Upper lobe of left lung (tissue), 6 donors: ENCODE measurements around the gene TBC1D4. TPM values are rescaled to one million over a fixed set of nuclear protein-coding genes. Genes with fewer than 3 reads are reported as not detected.

Experiments used
- ATAC-seq, 2 donors: fragments of 200-7000 bp; cut with Tn5 transposase; one replicate each; pipeline ENCODE4 v1.9.1; 2022; ENCODE audit warnings: mild to moderate bottlenecking in 2 of 2, moderate library complexity in 2 of 2; ENCODE audit not compliant: low FRiP score in 2 of 2
- DNase-seq, 2 donors: peaks; one replicate each; pipeline ENCODE4 v3.0.0-alpha.2; 2019 to 2020
- H3K27ac ChIP-seq, 4 donors: fragments of 200-600 bp; sonication (generic); one replicate each; pipeline ENCODE4 v1.5.1; 2016 to 2019
- H3K27me3 ChIP-seq, 4 donors: fragments of 200-600 bp; sonication (generic); one replicate each; pipeline ENCODE4 v1.5.1; 2017 to 2019
- H3K36me3 ChIP-seq, 4 donors: fragments of 200-600 bp; sonication (generic); one replicate each; pipeline ENCODE4 v1.5.1; 2016 to 2019
- H3K4me1 ChIP-seq, 4 donors: fragments of 200-600 bp; sonication (generic); one replicate each; pipeline ENCODE4 v1.5.1; 2018 to 2019
- H3K4me3 ChIP-seq, 4 donors: fragments of 200-600 bp; sonication (generic); one replicate each; pipeline ENCODE4 v1.5.1; 2017 to 2019; ENCODE audit warnings: mild to moderate bottlenecking in 2 of 4, moderate library complexity in 1 of 4
- H3K9me3 ChIP-seq, 4 donors: fragments of 200-600 bp; sonication (generic); one replicate each; pipeline ENCODE4 v1.5.1; 2018 to 2019
- CTCF ChIP-seq, 6 experiments: fragments of 450-650 bp in 4 of 6; fragments of 200-600 bp in 2 of 6; sonication (generic) in 2 of 6; IDR thresholded peaks; one replicate each; pipeline ENCODE4 v1.5.1; 2016 to 2019; ENCODE audit warnings: antibody characterized with exemption in 6 of 6
- EP300 ChIP-seq, 4 donors: sonication (generic); formaldehyde crosslinking; IDR thresholded peaks; one replicate each; pipeline ENCODE4 v1.5.1; 2017; ENCODE audit warnings: antibody characterized with exemption in 4 of 4, control low read depth in 2 of 4
- POLR2A ChIP-seq, 4 donors: fragments of 450-650 bp; IDR thresholded peaks; one replicate each; pipeline ENCODE4 v1.5.1; 2016 to 2017; ENCODE audit warnings: antibody characterized with exemption in 4 of 4, mild to moderate bottlenecking in 2 of 4
- POLR2AphosphoS5 ChIP-seq, 2 donors: sonication (generic); formaldehyde crosslinking; IDR thresholded peaks; one replicate each; pipeline ENCODE4 v1.5.1; 2017; ENCODE audit warnings: antibody characterized with exemption in 2 of 2
- WGBS, 2 donors: methylation state at CpG; one replicate each; pipeline ENCODE4 v1.1.5; 2017 to 2018; 5-methylcytosine and 5-hydroxymethylcytosine counted together
- total RNA-seq, 6 donors: library from RNA; depleted of rRNA in 4 of 6; stranded (reverse); fragments of >200 nt in 4 of 6; gene quantifications; one replicate each; pipeline versions ENCODE4 v1.1.0 to v1.2.1, GENCODE V29; 2016 to 2021
- donor health status: DM: no; HTN: no; CAD: no; lungs with moderate emphysema.
- donor health status: DM: no; HTN: yes; CAD: no; lungs with severe emphysema.

Gene TBC1D4
- total RNA-seq, 6 donors from 2014 or later, result 26.1 to 97.4 (median 30.7) TPM

- H3K27ac ChIP-seq, result no peak overlapping the region
- no peaks in the 10 kb centered on the region for H3K27me3 ChIP-seq
- H3K4me1 ChIP-seq, result no peaks in the 10 kb centered on the region
- no peak for ATAC-seq
- no peaks in the 10 kb centered on the region for H3K36me3 ChIP-seq
- no peaks in the 10 kb centered on the region for H3K9me3 ChIP-seq
- no peak overlapping the region for H3K4me3 ChIP-seq
- TF ChIP-seq POLR2A (IDR thresholded peaks at IDR 0.05) (no peak), CTCF (IDR thresholded peaks at IDR 0.05) (no peak), EP300 (IDR thresholded peaks at IDR 0.05) (no peak), POLR2AphosphoS5 (IDR thresholded peaks at IDR 0.05) (no peak)
- 73 to 76% methylated on average over 9 of the region's 9 CpGs for WGBS, 2 donors
- DNase-seq, result no peak
Measured at GRCh38 chr13:75384879-75385707, 96.9 kb downstream of the TBC1D4 start.

DNA sequence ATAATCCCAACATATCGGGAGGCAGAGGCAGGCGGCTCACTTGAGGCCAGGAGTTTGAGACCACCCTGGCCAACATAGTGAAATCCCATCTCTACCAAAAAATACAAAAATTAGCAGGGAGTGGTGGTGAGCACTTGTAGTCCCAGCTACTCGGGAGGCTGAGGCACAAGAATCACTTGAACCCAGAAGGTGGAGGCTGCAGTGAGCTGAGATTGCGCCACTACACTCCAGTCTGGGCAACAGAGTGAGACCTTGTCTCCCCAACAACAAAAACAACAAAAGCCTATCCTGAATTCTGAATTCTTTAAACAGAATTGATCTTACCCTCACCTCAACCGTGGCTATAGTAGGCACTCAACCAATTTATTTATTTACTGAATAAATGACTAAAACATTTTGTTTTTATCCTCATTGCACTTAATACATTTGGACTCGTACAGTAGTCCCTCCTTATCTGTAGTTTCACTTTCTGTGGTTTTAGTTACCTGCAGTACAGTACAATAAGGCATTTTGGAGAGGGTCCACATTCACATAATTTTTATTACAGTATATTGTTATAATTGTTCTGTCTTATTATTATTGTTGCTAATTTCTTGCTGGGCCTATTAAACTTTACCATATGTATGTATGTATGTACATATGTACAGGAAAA lies 98.8 kb downstream of the TBC1D4 start:
- H3K36me3 ChIP-seq, result no peaks in the 10 kb centered on the region
- no peak overlapping the region for H3K27ac ChIP-seq
- TF ChIP-seq EP300 (IDR thresholded peaks at IDR 0.05) (no peak), CTCF (IDR thresholded peaks at IDR 0.05) (no peak), POLR2A (IDR thresholded peaks at IDR 0.05) (no peak), POLR2AphosphoS5 (IDR thresholded peaks at IDR 0.05) (no peak)
- no peaks in the 10 kb centered on the region for H3K4me1 ChIP-seq
- DNase-seq (no peak), ATAC-seq (no peak)
- H3K9me3 ChIP-seq, result no peaks in the 10 kb centered on the region
- no peak overlapping the region for H3K4me3 ChIP-seq
- WGBS, 2 donors, result 79 to 82% methylated on average over 6 of the region's 6 CpGs
- no peaks in the 10 kb centered on the region for H3K27me3 ChIP-seq

DNA sequence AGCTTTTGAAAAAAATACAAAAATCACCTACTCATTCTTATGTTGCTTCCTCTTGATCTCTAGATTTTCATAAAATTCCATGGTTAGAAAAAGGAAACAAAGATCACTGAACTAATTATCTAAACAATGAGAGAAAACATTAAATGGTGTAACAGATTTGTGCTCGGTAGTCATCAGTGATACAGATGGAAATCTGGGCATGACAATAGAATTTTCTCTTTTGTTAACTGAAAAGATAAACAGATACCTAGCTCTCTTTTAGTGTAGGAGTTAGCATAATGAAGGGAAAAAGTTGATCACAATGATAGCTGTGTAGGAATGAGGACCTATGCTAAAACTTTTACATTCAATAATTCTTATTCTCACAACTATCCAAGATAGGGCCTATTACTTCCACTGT lies 103.7 kb downstream of the TBC1D4 start:
- TF ChIP-seq POLR2AphosphoS5 (IDR thresholded peaks at IDR 0.05), result no peak
- no peak for TF ChIP-seq POLR2A (IDR thresholded peaks at IDR 0.05)
- TF ChIP-seq EP300 (IDR thresholded peaks at IDR 0.05), result no peak
- TF ChIP-seq CTCF (IDR thresholded peaks at IDR 0.05), result no peak
- ATAC-seq (no peak), DNase-seq (no peak)
- WGBS, 2 donors, result 67 to 70% methylated on average over 1 of the region's 1 CpG
- H3K27me3 ChIP-seq, result no peaks in the 10 kb centered on the region
- H3K4me3 ChIP-seq, result no peak overlapping the region
- H3K27ac ChIP-seq, result no peak overlapping the region
- H3K4me1 ChIP-seq, result peaks cover 0 to 2% (median 1%) of the 10 kb centered on the region in 4 donors
- no peaks in the 10 kb centered on the region for H3K9me3 ChIP-seq
- no peaks in the 10 kb centered on the region for H3K36me3 ChIP-seq

- Histone ChIP-seq H3K27ac (no peak overlapping the region), H3K36me3 (no peaks in the 10 kb centered on the region), H3K4me1 (peaks cover 0 to 14% (median 12%) of the 10 kb centered on the region in 4 donors), H3K27me3 (no peaks in the 10 kb centered on the region), H3K4me3 (no peak overlapping the region), H3K9me3 (no peaks in the 10 kb centered on the region)
- WGBS, 2 donors, result 87 to 91% methylated on average over 6 of the region's 6 CpGs
- ATAC-seq (no peak), DNase-seq (no peak)
- TF ChIP-seq CTCF (IDR thresholded peaks at IDR 0.05) (no peak), POLR2A (IDR thresholded peaks at IDR 0.05) (no peak), POLR2AphosphoS5 (IDR thresholded peaks at IDR 0.05) (no peak), EP300 (IDR thresholded peaks at IDR 0.05) (no peak)
Measured at GRCh38 chr13:75376792-75377402, 105.1 kb downstream of the TBC1D4 start.
